ENCODE results near the gene PLLP.

- TF ChIP-seq, protein P1, sequence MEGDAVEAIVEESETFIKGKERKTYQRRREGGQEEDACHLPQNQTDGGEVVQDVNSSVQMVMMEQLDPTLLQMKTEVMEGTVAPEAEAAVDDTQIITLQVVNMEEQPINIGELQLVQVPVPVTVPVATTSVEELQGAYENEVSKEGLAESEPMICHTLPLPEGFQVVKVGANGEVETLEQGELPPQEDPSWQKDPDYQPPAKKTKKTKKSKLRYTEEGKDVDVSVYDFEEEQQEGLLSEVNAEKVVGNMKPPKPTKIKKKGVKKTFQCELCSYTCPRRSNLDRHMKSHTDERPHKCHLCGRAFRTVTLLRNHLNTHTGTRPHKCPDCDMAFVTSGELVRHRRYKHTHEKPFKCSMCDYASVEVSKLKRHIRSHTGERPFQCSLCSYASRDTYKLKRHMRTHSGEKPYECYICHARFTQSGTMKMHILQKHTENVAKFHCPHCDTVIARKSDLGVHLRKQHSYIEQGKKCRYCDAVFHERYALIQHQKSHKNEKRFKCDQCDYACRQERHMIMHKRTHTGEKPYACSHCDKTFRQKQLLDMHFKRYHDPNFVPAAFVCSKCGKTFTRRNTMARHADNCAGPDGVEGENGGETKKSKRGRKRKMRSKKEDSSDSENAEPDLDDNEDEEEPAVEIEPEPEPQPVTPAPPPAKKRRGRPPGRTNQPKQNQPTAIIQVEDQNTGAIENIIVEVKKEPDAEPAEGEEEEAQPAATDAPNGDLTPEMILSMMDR (conservative IDR thresholded peaks at IDR 0.05), result no peak
- TF ChIP-seq EZH2 (IDR thresholded peaks at IDR 0.05; ENCODE audit: low read depth), result no peak
These were observed 46.9 kb upstream of the PLLP start for GRCh38 chr16:57331355-57331754.
